Myocyte (in vitro differentiated cells): ENCODE data around the gene SVIL. TPM values are rescaled to one million over a fixed set of nuclear protein-coding genes. Genes with fewer than 3 reads are reported as not detected.
"Not testable (repeated sequence)": the region's sequence is repeated elsewhere in the genome, so short reads cannot be mapped to it uniquely, and the experiment has no call there.

Source experiments
- DNase-seq: peaks from one replicate; pipeline ENCODE4 v3.0.0-alpha.2; 2012; ENCODE audit warnings: low read depth
- total RNA-seq: library from RNA; depleted of rRNA; stranded (reverse); fragments of >200 nt; gene quantifications from 2 replicates; pipeline ENCODE4 v1.2.3, GENCODE V29; 2014

Gene SVIL
- total RNA-seq, 1 donor from 2014 or later: 71.2 TPM

DNA sequence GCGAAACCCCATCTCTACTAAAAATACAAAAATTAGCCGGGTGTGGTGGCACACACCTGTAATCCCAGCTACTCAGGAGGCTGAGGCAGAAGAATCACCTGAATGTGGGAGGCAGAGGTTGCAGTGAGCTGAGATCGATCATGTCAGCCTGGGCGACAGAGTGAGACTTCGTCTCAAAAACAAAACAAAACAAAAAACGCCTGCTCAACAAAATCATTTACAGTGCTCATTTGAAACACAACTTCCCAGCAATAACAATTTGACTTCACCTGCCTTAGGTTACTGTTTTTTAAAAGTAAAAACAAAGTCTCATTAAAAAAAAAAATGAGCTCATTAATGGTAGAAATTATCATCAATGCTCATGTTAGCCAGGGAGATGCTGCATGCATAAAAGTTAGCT is 10.4 kb downstream of the SVIL start:
- not testable (repeated sequence) for DNase-seq

DNA sequence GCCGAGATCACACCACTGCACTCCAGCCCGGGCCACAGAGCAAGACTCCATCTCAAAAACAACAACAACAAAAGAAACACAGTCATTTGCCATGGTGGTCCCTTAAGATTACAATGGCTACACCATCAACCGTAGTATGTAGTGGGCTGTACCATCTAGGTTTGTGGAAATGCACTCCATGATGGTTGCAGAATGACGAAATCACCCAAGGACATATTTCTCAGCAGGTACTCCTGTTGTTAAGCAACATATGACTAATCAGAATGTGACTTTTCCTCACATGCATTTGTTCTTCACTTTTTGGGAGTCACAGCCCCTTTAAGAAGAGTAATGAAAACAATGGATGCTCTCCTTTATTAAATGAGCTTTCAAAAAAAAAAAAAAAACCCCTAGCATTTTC is 11.0 kb downstream of the SVIL start:
- DNase-seq: no peak

DNA sequence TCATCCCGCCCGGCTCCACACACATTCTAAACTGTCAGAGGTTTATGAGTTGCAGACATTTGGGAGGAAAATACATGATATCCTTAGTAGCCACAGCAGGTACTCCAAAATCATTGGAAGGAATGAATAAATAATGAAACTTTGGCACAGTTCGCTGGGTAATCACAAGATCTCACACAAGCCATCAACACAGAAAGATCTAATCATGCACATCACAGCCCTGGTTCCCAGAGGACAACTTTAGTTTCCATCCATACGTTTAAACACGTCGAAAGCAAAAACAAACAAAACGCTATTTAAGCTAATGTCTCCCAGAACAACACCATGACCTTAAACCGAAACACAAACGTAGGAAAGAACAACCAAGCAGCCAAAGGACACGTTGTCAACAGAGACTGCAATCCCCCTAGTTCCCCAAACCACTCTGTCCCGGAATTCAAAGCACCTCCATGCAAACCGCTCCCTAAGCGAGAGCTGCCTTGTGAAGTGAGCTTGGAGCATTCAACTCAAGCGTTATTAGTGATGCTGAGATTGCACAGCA is 12.3 kb downstream of the SVIL start:
- no peak for DNase-seq

DNA sequence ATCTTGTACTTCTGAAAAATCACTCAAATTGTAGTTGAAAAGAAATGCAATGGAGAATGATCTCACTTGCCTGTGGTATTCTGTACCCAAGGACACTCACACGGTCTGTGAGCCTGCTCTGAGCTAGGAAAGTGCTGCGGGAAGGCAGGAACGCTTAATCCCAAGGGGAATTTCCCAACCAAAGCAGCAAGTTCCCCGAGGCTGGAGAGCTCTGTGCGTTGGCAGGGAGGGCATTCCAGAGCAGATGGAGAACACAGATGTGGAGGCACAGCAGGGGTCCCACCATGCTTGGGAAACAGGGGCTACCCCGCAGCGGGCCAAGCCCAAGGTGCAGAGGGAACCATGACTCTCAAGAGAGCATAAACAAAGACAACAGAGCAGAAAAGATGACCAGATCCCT is 13.6 kb downstream of the SVIL start:
- peak; percentile 82 for DNase-seq

DNA sequence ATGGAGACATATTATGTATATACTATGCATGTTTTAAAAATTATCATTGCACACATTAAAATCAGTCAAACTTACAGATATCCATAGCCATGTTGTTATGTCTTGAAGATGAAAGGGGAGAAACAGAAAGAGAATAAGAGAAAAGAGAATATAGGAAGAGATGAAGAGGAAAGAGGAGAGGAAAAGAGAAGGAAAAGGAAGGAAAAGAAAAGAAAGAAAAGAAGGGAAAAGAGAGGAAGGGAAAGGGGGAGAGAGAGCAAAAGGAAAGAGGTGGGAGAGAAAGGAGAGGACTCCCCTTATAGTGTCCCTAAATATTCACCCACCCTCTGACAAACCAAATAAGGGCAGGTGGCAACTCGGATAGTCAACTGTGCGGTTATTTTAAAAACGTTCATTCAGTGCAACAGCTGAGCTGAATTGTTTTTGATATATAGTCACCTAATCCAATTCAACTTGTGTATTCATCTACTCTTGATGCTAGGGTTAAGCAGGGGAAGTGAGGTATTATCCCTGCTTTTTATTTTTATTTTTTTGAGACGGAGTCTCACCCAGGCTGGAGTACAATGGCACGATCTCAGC is 14.6 kb downstream of the SVIL start:
- DNase-seq: peak; percentile 65

DNA sequence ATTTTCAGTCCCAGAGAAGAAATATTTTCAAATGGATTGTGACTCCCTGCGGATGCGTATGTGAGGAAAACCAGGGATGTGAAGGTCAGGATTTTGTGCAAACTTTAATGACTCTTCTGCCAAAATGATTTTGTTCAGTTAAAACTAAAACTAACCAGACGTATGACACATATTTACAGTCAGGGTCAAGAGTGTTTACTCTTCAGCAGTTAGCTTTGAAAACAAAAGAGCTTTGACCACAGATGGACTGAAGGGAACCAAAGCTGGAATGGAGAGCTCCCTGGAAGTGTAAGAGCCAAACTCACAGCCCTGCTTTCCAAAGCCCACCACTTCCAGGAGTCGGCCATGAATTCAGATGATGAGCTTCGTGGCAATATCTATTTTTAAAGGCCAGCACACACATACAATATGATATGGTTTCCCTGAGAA is 15.5 kb downstream of the SVIL start:
- DNase-seq: peak; percentile 55

DNA sequence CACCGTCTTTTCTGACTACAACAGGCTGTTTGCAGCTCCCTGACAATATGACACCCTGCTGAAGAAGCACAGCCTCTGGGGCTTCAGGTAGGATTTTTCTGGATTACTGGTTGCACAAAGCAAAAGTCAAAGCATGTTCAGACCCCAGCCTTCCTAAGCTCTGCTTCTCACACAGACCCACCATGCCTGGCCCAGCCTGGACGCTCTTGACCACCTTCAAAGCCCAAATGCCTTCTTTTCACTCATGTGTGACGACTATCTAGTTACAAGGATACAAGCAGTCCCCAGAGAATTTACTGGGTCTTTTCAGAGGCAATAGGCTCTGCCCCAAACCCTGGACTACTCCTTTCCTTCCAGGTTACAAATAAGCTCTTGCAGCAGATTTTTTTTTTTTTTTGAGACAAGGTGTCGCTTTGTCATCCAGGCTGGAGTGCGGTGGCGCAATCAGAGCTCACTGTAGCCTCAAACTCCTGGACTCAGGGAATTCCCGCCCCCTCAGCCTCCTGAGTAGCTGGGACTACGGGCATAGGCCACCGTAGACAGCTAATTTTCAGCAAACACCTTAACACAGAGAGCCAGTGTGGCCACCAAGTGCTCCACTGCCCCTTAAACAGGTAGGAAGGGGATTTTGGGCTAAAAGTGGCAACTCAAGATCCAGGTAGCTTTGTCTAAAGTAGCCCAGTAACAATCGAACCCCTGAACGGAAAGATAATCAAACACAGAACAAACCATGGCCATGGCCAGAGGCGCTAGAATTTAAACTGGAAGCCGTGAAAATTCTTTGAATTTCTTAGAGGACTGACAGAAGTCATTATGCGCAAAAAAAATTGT is 16.2 kb downstream of the SVIL start:
- no peak for DNase-seq

DNA sequence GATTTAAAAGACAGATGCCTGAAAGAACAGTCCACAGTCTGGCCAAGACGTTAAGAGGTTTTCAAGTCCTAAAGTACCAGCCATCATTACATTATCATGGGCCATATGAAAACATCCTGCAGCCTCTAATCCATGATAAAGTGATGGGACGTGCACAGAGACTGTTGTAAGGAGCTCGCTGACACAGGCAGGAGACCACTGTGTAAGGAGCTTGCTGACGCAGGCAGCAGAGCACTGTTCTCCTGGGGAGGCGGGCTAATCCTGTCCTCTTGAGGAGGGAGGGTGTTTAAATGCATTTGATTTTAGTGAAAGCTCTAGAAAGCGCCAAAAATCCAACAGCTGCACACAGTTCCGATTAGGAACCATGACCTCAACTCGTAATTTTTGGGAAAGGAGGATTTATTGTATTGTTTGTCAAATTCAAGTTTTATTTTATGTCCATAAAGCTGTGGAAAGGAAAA is 16.9 kb downstream of the SVIL start:
- no peak for DNase-seq

DNA sequence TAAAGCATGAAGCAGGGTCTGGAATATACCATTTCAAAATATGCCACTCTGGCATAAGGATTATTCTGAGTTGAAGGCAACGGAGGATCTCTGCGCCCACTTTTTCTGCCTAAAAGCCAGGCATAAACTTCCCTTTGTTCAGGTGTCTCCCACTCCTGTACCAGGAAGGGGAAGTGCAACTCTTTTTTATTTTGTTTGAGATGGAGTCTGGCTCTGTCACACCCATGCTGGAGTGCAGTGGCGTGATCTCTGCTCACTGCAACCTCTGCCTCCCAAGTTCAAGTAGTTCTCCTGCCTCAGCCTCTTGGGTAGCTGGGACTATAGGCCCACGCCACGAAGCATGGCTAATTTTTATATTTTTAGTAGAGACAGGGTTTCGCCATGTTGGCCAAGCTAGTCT is 18.2 kb downstream of the SVIL start:
- DNase-seq: no peak

DNA sequence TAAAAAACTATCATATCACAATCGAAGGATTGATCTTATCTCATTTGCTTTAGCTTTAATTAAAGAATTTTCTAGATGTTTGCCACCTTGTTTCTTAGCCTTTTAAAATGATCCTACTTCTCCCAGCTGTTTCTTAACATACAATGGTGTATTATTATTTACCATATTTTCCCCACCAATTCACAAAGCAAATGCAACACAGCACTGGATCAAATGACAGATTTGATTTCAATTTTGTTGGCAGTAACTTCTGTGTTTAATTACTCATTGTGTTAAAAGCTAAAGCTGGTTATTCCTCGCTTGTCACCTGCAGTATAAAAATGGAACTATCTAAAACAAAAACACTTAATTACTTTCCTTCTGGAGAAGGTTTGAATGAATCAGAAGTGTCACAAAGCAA is 19.6 kb downstream of the SVIL start:
- no peak for DNase-seq

DNA sequence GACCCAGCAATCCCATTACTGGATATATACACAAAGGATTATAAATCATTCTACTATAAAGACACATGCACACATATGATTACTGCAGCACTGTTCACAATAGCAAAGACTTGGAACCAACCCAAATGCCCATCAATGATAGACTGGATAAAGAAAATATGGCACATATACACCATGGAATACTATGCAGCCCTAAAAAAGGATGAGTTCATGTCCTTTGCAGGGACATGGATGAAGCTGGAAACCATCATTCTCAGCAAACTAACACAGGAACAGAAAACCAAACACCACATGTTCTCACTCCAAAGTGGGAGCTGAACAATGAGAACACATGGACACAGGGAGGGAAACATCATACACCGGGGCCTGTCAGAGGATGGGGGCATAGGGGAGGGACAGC is 20.5 kb downstream of the SVIL start:
- DNase-seq: not testable (repeated sequence)

DNA sequence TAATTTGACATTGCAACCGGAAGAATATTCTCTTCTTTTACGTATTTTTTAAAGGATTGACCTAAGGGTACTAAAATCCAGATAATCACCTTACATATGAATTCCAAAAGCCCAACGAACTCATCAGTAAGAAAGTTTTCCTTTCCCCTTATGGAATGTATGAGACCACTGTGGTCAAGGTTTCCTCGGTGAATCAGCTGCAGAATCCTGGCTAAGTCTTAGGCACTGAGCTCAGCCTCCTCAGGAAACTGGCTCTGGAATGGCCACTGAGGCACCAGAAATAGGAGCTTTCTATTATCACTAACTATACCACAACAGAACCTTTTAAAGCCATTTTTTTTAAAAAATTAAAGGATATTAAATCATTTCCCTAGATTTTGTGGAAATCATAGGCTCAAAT is 21.0 kb downstream of the SVIL start:
- no peak for DNase-seq

DNA sequence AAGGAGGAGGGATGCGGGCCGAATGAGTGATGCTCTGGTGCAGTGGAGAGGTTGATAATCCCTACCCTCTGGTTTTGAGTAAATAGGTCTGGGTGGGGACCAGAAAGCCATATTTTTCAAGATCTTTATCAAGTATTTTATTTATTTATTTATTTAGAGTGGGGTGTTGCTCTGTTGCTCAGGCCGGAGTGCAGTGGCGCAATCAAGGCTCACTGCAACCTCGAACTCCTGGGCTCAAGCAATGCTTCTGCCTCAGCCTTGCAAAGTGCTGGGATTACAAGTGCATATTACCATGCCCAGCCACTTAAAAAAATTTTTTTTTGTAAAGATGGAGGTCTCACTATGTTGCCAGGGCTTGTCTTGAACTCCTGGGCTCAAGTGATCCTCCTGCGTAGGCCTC is 21.6 kb downstream of the SVIL start:
- no peak for DNase-seq

DNA sequence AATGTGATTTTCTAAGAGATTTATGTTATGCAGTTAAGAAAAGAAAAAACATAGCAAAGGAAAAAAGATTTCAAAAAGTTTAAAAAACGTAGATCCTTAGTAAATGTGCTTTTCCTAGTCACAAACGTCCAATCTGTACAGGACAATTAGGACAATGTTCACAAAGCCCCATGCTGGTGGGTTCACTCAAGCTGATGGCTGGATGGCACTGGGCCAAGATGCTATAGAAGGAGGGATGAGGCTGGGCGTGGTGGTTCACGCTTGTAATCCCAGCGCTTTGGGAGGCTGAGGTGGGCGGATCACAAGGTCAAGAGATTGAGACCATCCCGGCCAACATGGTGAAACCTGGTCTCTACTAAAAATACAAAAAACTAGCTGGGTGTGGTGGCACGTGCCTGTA is 22.1 kb downstream of the SVIL start:
- no peak for DNase-seq

DNA sequence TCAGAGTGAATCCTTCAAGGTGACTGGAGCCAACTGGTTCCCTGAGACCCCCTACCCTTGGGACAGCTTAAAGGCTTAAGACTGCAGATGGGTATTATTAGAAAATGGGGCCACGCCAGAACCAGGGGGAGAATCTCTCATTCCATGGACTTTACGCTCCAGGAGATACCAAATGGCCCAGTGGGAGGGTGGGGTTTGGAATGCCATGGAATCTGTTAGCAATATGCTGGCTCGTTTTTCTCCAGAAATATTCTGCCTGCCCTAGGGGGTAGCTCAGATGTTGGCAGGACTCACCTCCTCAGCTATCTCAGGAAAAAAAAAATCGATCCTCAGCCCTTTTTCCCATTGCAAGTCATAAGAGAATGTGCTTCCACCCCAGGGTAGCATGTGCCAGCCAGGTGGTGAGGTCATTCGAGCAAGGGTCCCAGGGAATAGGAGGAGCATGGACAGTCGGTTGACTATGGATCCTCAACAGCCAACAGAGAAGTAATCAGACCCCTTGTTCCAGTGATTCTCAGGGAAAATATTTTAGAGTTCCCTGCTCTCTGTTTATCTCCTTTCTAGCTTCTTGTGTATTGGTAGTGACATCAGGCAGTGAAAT is 22.9 kb downstream of the SVIL start:
- no peak for DNase-seq

DNA sequence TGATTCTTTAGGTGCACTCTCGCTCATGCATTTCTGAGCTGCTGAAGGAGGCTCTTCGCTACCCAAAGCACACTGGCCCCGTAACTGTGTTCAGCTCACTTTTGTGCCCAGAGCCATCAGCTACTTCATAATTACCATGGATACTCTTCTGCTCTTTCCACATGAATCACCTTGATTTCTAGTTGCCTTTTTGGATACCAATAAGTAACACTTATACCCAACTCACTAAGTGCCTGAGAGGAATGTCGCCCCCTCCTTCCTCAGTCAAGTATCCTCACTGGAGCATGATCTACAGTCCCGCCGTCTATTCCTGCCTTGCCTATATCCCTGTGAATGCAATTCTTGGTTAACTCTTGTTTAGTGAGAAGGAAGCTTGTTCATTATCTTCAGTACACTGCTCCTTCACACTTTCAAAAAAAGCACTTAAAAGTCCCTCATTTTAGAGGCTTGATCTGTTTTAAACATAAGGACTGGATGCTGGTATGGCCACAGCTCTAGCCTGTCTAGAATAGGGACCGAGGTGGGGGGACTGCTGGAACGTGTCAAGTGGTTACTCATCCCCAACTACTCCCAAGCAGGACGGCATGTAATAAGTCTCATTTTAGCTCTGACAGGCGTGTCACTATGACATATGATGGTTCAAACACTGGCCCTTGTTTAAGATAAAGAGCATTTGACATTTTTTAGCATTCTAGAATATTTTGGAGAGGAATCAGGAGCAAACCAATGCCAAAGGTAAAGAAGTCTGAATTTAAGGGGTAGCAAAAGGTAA is 23.7 kb downstream of the SVIL start:
- no peak for DNase-seq

DNA sequence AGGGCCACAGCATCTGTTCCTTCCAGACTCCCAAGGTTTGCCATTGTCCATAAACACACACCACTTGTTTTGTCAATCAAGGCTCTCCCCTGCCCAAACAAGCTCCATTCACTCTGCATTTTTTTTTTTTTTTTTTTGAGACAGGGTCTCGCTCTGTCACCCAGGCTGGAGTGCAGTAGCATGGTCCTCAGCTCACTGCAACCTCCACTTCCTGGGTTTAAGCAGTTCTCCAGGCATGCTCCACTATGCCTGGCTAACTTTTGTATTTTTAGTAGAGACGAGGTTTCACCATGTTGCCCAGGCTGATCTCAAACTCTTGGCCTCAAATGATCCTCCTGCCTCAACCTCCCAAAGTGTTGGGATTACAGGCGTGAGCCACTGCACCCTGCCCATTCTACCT is 24.4 kb downstream of the SVIL start:
- not testable (repeated sequence) for DNase-seq

DNA sequence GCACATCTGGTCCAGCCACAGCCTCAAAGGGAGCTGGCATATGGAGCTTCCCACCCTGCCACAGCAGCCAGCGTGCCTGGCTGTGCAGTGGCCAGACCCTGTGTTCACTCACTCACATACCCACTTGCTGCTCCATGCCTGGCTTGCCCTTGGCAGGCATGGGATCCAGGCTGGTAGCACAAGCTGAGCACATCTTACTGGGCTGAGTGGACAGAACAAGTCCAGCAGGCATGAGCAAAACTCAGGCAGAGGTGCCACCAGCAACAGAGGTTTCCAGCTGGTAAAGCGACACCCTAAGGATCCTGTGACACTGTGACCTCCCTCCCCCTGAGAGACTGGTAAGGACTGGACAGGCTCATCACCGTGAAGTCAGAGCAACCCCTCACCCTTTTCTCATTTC is 25.1 kb downstream of the SVIL start:
- no peak for DNase-seq

DNA sequence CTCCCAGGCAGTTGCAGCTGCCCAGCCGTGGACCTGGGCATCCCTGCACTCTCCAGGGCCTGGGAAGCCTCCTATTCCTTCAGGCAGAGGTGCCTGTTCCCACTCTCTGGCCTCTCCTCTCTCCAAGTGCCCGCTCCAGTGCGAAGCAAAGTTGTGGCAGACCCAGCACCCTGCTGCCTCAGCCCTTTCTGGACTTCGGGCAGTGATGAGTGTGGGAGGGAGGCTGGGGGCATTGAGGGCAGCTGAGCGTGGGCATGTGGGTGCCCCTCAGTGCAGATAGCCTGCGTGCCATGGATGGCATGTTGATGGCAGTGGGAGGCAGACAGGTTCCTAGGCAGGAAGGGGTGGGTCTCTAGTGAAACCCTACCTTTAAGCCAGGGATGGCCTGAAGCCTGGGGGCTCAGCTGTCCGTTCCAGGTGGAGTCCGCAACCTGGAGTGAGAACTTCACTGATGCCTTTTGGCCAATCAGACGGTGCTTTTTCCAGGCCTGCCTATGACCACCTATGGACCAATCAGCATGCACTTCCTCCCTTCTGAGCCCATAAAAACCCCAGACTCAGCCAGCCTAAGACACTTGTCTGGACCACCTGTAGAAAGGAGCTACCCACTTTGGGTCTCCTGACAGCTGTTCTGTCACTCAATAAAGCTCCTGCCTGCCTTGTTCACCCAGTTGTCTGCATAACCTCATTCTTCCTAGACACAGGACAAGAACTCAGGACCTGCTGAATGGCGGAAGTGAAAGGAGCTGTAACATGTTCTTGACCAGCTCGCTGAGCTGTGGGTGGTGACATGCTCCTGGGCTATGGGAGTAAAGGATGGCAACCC is 26.1 kb downstream of the SVIL start:
- no peak for DNase-seq

DNA sequence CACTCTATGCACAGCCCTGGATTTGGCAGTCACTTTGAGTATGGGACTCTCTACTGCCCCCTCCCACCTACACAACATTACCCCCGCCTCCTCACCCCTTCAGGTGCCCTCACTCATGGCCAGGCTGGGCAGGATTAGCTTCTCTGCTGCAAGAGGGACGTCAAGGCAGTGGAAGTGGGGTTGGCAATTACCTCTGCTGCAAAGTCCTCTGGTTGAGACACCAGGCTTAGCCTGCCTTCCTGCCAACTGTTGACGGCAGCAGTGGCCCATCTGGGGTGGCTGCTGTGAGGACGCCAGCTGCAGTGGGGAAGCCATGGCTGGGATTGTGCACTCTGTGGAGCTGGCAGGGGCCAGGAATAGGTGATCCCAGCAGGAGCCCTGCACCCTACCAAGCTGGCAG is 26.7 kb downstream of the SVIL start:
- peak; percentile 46 for DNase-seq

DNA sequence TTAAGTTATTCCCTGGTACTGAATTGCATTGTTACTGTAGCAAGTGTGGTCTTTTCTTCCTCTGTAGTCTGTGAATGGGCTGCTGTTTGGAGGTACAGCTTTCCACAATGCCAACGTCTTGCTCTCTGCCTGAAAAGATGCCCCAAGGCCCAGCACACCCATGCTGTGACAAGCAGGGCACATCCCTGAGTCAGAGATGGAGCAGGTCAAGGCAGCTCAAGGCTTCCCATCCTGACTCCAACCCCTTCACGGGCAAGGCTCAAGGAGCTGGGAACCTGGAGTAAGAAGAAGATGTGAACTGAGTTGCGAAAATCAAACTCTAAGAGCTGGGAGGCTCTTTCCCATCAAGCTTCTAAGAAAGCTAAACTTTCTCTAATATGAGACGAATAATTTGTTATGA is 27.2 kb downstream of the SVIL start:
- DNase-seq: no peak
